Dermis microvascular lymphatic vessel endothelial cell (primary cell): Measurements from ENCODE around the gene TMSB10. TPM values are rescaled to one million over a fixed set of nuclear protein-coding genes. Genes with fewer than 3 reads are reported as not detected.
"Not testable (repeated sequence)": the region's sequence is repeated elsewhere in the genome, so short reads cannot be mapped to it uniquely, and the experiment has no call there.

ENCODE experiments used
- DNase-seq, 2 donors: peaks; one replicate each; pipeline versions ENCODE4 v3.0.0 to v3.0.0-alpha.2; 2010; ENCODE audit warnings: low read depth in 2 of 2
- total RNA-seq: library from RNA; depleted of rRNA; stranded (reverse); fragments of >200 nt; gene quantifications from 2 replicates; pipeline ENCODE4 v1.2.1, GENCODE V29; 2014

Gene TMSB10
- total RNA-seq, 1 donor from 2014 or later, result 8,615 TPM

- no peak for DNase-seq
Observed at GRCh38 chr2:84931384-84931821, 25.9 kb downstream of the TMSB10 start.

GRCh38 chr2:84938194-84938879 is 32.9 kb downstream of the TMSB10 start:
- no peak for DNase-seq

DNA sequence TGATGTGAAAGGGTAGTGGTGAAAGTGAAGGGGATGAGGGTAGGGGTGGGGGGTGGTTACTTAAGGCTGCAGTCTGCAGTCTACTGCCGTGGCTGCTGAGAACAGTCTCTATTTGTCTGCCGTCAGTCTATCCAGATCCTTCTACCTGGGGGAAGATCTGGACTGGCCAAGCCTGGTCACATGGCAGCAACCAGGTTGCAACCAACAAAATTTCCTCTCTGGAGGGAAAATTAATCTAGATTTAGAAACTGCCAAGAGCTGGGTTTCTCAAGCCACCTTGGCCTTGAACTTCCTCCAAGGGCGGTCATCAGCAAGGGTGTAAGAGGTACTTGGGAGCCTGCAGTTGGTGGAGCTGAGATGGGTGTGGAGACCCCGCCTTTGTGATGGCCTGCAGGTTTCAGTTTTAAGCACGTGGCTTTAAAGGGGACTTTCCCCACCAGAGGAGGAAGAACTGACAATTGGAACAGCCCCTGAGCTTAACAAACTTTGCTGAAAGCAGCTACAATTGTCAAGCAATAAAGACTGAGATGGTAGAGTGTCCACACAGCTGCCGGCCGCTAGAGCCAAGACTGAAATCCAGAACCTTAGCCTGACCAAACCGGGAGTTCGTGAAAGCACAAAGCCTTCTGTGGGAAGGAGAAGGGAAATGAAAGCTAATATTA is 34.1 kb downstream of the TMSB10 start:
- no peak for DNase-seq

GRCh38 chr2:84940088-84940470 is 34.6 kb downstream of the TMSB10 start:
- DNase-seq, result no peak

DNA sequence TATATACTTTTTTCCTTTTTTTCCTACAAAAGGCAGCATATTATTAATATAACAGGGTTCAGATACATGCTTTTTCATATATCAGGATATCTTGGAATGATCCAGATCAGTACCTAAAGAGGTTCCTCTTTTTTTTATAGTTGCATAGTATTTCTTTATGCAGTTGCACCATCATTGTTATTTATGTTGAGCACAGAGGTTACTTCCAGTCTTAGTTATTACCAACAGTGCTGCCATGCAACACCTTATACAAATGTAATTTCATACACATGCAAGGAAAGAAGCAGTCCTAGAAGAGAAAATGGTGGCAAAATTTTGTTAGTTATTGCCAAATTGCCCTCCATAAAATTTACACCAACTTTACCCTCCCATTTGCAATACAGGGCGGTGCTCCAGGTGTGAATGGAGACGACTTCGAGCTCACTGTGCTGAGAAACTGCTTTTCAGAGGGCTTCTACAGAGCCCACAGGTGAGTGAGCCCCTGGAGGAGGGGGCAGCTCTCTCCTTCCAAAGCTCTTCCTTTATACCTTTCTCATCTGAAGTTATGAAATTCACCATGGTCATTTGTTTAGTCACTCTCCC is 35.5 kb downstream of the TMSB10 start:
- DNase-seq, result no peak

- no peak for DNase-seq
Observed at GRCh38 chr2:84942166-84942565, 36.7 kb downstream of the TMSB10 start.

DNA sequence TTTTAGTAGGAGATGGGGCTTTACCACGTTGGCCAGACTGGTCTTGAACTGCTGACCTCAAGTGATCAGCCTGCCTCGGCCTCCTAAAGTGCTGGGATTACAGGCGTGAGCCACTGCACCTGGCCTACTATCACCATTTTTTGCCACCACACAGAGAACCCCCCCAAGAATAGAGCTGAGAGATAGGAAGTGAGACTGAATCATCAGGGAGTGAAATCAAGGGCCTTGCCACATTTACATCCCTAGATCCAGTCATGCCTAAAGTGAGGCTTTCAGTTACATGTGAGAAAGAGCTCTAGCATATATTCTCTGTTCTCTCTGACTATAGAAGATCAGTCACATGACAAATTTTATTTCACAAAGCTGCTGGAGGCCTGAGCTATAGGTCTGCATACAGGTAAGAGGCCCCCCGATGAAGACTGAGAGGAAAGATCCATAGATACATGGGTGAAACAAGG is 37.5 kb downstream of the TMSB10 start:
- DNase-seq, result no peak

DNA sequence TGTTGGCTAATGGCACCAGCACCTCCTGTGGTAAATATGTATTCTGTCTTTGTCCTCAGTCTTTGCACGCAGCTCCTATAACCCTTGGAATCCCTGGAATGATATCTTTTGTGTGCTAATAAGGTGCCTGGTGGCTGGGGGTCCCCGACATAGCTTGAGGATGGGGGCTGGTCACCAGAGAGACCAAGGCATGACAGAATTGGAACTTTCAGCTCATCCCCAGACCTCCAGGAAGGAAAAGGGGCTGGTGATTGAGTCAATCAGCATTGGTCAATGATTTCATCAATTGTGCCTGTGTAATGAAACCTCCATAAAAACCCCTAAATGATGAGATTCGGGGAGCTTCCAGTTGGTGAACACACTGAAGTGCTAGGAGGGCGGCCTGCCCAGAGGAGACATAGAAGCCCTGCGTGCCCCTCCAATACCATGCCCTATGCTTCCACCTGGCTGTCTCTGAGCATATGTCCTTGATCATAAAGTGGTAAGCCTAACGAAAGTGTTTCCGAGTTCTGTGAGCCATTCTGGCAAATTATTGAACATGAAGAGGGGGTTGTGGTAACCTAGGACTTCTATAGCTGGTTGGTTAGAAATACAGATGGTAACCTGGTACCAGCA is 38.9 kb downstream of the TMSB10 start:
- DNase-seq, result no peak

GRCh38 chr2:84945838-84946203 is 40.4 kb downstream of the TMSB10 start:
- not testable (repeated sequence) for DNase-seq

GRCh38 chr2:84946204-84947009 is 41.0 kb downstream of the TMSB10 start:
- DNase-seq, result peak in 1 of 2 donors; percentile 73

DNA sequence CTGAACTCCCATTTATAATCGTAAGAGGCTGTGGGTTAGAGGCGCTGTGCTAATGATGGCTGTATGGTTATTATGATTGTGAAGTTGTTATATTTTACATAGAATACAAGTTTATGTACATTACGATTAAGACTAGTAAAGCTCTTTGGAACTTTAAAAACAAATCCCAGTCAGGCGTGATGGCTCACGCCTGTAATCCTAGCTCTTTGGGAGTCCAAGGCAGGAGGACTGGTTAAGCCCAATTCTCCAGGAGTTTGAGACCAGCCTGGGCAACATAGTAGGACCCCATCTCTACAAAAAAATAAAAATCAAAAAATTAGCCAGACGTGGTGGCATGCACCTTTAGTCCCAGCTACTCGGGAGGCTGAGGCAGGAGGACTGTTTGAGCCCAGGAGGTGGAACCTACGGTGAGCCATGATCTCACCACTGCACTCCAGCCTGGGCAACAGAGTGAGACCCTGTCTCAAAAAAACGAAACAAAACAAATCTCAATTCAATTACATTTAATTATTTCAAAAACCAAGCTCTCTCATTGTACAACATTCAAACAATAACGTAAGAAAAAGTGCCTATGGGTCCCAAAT is 41.6 kb downstream of the TMSB10 start:
- no peak for DNase-seq

GRCh38 chr2:84953535-84953934 is 48.1 kb downstream of the TMSB10 start:
- DNase-seq, result no peak

- no peak for DNase-seq
Observed at GRCh38 chr2:84954329-84954728, 48.9 kb downstream of the TMSB10 start.

Other genes starting within 250 kb of the TMSB10 start
- 0.25 and 0.51 TPM in 2 replicates for gene TRABD2A, start 24.6 kb upstream of the TMSB10 start, total RNA-seq
- gene KCMF1, start 65.5 kb downstream of the TMSB10 start, total RNA-seq, result 45.3 and 60.2 TPM in 2 replicates
- gene TCF7L1, start 227.7 kb downstream of the TMSB10 start, total RNA-seq, result 4.2 and 6.2 TPM in 2 replicates